ENCODE measurements around the gene RHOV.

Gene RHOV

DNA sequence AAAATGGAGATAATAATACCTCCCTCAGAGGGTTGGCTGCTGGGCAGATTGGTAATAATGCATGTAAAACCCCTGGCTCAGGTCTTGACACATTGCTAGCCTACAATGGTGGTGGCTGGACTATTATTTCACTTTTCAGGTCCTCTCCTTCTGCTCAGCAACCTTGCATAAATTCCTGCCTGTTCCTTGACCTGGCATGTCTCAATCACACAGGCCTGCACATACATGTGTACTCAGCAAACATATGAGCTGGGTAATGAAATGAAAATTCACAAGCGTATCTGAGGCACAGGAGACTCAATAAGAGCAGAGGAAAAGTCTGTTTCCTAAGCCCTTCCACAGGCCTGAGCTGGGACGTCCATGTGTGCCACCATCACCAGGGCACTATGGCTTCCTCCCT lies 37.7 kb upstream of the RHOV start:
- in situ Hi-C loops (cut with HindIII; ENCODE audit: low pct_unique_long_range_greater_than_20kb, low sequenced_read_pairs): no loop called here
- no peak for DNase-seq (ENCODE audit: low read depth in 1 of 2, low spot score in 1 of 2)
- no peak for TF ChIP-seq JUND (IDR thresholded peaks at IDR 0.05; ENCODE audit: low read depth)

DNA sequence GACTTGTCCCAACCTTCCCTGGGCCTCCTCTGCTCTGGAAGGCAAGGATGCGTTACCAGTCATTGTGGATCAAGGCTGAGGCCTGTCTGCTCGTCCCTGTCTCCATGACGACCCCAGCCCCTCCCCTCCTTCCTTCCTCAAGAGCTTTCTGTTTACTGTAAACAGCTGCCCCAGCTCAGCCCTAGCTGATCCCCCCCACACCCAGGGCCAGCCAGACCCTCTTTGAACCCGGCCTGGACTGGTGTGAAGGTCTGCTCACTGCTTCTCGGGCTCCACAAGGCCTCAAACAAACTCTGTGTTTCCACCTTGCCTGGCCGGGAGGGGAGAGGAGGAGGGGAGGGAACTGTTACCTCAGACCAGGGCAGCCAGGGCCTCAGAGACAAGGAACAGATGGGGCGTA lies 37.1 kb upstream of the RHOV start:
- no peak for DNase-seq (ENCODE audit: low read depth in 1 of 2, low spot score in 1 of 2)
- in situ Hi-C loops (cut with HindIII; ENCODE audit: low pct_unique_long_range_greater_than_20kb, low sequenced_read_pairs): no loop called here
- no peak for TF ChIP-seq JUND (IDR thresholded peaks at IDR 0.05; ENCODE audit: low read depth)

DNA sequence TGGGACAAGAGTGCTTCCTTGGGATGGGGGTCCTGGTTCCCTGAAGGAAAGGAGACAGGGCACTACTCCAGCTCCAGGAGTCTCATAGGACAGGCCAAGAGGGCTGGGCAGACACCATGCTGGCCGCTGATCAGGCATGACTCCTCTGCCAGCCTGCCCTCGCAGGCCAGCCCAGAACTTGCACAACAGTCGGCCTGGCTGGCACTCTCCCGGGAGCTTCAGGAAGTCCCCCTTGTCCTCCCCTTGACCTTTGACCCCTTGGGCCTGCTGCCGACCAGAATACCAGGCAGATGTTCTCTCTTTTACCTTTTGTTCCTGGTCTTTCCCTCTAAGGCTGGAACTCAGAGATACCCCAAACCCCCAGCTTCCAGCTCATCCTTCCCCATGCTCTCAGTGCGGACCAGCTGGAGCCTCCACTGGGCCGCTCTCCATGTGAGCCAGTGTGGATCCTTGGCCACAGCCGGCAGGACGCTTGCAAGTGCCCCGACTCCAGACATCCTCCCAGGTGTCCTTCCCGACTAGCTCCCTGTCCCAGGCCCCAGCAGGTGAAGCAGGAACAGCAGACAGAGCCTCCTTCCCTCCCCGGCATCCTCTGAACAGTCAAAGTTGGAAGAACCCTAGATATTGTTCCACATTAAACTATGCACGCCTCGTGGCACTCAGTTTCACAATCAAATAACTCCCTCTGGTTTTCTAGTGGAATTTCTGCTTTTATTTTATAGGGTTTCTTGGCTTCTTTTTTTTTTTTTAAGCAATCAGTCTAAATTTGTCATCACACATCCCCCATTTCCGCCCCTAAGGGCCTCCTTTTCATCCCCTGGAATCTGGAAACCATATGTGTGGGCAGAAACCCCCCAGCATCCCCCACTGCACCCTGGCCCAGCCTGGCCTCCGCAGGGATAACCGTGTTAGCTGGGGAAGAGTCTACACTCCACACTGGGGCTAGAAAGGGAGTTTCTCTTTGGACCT lies 35.9 kb upstream of the RHOV start:
- in situ Hi-C loops (cut with HindIII; ENCODE audit: low pct_unique_long_range_greater_than_20kb, low sequenced_read_pairs): no loop called here
- no peak for DNase-seq (ENCODE audit: low read depth in 1 of 2, low spot score in 1 of 2)
- no peak for TF ChIP-seq JUND (IDR thresholded peaks at IDR 0.05; ENCODE audit: low read depth)

DNA sequence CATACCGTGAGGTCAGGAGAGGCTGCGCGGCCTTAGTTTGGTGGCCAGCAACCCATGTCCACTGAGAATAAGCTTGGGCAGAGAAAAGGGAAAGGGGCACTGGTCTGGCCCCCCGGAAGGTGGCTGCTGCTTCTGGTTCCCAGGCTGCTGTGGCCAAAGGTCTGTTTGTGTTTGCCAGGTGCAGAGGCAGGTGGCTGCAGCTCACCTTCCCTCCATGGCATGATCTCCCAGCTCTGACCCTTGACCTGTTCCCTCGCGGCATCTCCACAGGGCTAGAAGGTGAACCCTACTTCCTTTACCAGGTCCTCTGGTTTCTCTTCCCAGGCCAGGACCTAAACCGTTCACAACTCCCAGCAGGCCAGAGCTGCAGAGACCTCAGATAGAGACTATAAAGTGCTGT lies 34.1 kb upstream of the RHOV start:
- in situ Hi-C loops (cut with HindIII; ENCODE audit: low pct_unique_long_range_greater_than_20kb, low sequenced_read_pairs): no loop called here
- TF ChIP-seq JUND (IDR thresholded peaks at IDR 0.05; ENCODE audit: low read depth): no peak
- no peak for DNase-seq (ENCODE audit: low read depth in 1 of 2, low spot score in 1 of 2)

DNA sequence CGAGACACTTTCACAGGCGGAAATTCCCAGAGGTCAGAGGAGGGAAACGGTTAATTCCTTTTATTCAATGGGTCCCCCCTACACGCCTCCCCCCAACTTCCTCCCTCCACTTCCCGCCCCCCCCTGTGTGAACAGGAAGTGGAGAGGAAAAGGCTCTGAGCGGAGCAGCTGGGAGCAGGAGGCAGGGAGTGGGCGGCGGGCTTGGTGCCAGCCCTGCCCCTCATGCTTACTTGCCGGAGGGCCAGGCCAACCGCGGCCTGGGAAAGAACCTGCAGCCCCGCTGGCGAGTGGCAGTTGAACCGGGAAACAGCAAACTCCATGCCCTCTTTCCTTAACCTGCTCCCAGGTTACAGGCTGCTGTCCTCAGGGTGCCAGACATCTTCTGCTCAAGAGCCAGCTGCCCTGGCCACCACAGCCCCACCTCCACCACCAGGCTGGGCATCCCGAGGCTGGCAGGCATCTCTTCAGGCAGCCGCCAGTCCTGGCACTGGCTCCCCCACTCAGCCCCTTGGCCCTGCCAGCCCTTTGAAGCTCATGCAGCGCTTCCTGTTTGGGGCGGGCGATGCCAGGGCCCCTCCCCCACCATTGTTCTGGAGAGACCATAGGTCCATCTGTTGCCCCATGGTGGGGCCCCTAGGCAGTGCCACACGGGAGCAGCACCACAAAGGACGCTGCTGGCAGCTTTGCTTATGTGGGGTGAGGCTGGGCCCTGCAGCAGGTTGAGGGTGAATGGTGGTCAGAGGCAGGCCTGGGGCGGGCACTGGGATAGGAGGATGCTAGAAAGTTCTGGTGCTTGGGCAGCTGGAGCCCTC lies 33.2 kb upstream of the RHOV start:
- in situ Hi-C loops (cut with HindIII; ENCODE audit: low pct_unique_long_range_greater_than_20kb, low sequenced_read_pairs): no loop called here
- peak in 1 of 2 experiments; percentile 59 for DNase-seq (ENCODE audit: low read depth in 1 of 2, low spot score in 1 of 2)
- TF ChIP-seq JUND (IDR thresholded peaks at IDR 0.05; ENCODE audit: low read depth): no peak

DNA sequence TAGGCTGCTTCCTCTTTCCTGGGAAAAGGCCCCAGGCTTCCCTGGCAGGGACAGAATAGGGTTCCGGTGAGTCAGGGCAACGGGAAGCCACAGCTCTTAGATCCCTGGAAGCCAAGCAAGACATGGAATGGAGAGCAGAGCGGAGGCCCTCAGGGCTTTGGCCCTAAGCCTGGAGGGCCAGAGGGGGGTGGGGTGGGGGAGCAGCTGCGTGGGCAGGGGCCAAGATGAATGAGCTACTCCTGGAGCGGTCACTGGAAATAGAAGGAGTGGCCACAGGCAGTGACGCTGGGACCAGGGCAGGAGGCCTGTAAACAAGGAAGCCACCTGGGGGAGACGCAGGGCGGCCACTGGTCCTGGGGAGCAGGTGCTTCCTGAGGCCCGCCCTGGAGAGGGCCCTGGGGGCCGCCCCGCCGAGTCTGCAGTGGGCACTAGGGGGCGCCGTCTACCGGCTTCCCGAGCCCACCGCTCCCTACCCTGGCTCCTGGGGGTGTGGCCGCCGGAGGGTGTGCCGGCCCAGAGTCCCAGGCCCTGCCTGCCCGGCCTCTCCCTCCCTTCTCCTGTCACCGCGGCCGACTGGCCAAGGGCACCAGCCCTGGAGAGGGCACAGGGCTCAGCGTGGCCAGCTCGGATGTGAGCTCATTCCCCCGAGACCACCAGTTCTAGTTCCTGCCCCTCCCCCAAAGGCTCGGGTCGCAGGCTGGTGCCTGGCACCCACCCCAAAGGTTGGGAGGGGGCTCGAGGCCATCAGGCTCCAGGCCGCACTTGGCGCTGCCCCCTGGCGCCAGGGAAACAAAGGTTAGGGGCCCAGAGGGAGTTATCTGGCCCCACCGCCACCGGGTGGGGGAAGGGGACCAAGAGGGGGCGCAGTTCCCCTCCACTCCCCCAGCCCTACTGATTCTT lies 32.3 kb upstream of the RHOV start:
- TF ChIP-seq JUND (IDR thresholded peaks at IDR 0.05; ENCODE audit: low read depth): no peak
- DNase-seq (ENCODE audit: low read depth in 1 of 2, low spot score in 1 of 2): peak in 1 of 2 experiments; percentile 88
- in situ Hi-C loops (cut with HindIII; ENCODE audit: low pct_unique_long_range_greater_than_20kb, low sequenced_read_pairs): no loop called here

DNA sequence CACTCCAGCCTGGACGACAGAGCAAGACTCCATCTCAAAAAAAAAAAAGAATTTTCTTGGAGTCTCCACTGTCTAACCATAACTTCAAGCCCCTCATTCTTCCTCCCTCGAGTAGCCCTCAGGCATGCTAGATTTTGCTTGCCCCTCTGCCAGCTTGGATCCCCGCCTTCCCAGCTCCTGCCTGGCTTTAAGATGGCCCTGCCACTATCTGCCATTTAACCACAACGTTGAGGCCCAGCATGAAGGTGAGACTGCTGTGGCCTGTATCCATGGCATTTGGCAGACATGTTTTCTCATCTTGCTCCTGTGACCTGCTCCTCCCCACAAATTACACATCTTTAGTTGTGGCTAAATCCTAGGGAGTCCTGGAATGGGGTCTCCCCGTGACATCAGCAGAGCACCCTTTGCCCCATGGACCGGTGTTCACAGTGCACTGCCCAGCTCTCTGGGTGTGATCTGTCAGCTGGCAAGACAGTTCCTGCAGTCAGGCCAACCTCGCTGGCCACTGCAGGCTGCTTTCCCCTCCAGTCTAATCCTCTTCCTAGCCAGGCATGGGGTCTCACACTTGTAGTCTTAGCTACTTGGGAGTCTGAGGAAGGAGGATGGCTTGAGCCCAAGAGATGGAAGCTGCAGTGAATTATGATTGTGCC lies 30.6 kb upstream of the RHOV start:
- in situ Hi-C loops (cut with HindIII; ENCODE audit: low pct_unique_long_range_greater_than_20kb, low sequenced_read_pairs): no loop called here
- TF ChIP-seq JUND (IDR thresholded peaks at IDR 0.05; ENCODE audit: low read depth): no peak
- no peak for DNase-seq (ENCODE audit: low read depth in 1 of 2, low spot score in 1 of 2)

DNA sequence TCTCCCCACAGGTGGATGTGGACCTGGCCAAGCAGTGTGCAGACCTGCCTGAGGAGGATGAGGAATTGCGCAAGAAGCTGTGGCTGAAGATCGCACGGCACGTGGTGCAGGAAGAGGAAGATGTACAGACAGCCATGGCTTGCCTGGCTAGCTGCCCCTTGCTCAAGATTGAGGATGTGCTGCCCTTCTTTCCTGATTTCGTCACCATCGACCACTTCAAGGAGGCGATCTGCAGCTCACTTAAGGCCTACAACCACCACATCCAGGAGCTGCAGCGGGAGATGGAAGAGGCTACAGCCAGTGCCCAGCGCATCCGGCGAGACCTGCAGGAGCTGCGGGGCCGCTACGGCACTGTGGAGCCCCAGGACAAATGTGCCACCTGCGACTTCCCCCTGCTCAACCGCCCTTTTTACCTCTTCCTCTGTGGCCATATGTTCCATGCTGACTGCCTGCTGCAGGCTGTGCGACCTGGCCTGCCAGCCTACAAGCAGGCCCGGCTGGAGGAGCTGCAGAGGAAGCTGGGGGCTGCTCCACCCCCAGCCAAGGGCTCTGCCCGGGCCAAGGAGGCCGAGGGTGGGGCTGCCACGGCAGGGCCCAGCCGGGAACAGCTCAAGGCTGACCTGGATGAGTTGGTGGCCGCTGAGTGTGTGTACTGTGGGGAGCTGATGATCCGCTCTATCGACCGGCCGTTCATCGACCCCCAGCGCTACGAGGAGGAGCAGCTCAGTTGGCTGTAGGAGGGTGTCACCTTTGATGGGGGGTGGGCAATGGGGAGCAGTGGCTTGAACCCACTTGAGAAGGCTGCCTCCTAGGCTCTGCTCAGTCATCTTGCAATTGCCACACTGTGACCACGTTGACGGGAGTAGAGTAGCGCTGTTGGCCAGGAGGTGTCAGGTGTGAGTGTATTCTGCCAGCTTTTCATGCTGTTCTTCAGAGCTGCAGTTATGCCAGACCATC lies 28.8 kb upstream of the RHOV start:
- peak in 1 of 2 experiments; percentile 33 for DNase-seq (ENCODE audit: low read depth in 1 of 2, low spot score in 1 of 2)
- no peak for TF ChIP-seq JUND (IDR thresholded peaks at IDR 0.05; ENCODE audit: low read depth)
- in situ Hi-C loops (cut with HindIII; ENCODE audit: low pct_unique_long_range_greater_than_20kb, low sequenced_read_pairs): no loop called here

DNA sequence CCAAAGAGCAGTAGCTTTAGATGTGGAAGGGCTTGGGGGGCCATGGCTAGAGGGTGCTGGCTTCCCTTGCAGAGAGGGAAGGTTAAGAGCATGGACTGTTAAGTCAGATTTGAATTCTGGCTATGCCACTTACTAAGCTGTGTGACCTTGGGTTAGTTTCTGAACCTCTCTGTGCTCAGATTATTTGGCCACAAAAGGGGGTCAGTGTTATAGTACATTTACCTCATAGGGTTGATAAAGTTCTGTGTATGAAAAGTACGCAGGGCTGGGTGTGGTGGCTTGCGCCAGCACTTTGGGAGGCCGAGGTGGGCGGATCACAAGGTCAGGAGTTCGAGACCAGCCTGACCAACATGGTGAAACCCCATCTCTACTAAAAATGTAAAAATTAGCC lies 27.0 kb upstream of the RHOV start:
- DNase-seq (ENCODE audit: low read depth in 1 of 2, low spot score in 1 of 2): no peak
- TF ChIP-seq JUND (IDR thresholded peaks at IDR 0.05; ENCODE audit: low read depth): no peak
- in situ Hi-C loops (cut with HindIII; ENCODE audit: low pct_unique_long_range_greater_than_20kb, low sequenced_read_pairs): no loop called here

DNA sequence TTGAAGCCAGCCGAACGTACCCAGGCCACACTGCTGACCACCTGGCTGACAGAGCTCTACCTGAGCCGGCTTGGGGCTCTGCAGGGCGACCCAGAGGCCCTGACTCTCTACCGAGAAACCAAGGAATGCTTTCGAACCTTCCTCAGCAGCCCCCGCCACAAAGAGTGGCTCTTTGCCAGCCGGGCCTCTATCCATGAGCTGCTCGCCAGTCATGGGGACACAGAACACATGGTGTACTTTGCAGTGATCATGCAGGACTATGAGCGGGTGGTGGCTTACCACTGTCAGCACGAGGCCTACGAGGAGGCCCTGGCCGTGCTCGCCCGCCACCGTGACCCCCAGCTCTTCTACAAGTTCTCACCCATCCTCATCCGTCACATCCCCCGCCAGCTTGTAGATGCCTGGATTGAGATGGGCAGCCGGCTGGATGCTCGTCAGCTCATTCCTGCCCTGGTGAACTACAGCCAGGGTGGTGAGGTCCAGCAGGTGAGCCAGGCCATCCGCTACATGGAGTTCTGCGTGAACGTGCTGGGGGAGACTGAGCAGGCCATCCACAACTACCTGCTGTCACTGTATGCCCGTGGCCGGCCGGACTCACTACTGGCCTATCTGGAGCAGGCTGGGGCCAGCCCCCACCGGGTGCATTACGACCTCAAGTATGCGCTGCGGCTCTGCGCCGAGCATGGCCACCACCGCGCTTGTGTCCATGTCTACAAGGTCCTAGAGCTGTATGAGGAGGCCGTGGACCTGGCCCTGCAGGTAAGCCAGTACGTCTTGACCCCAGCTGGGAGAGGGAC lies 26.4 kb upstream of the RHOV start:
- in situ Hi-C loops (cut with HindIII; ENCODE audit: low pct_unique_long_range_greater_than_20kb, low sequenced_read_pairs): no loop called here
- no peak for TF ChIP-seq JUND (IDR thresholded peaks at IDR 0.05; ENCODE audit: low read depth)
- no peak for DNase-seq (ENCODE audit: low read depth in 1 of 2, low spot score in 1 of 2)

All from T47D (cell line).